Stimulated activated CD8-positive, alpha-beta memory T cell treated with anti-CD3 and anti-CD28 coated beads, Interleukin-7, amount 100 ng/mL, for 48 hours (primary cell): Measurements from ENCODE around the gene HLA-DMA.

ENCODE experiments used
- DNase-seq, 2 donors: peaks; one replicate each; pipeline ENCODE4 v3.0.0-alpha.2; 2020; ENCODE audit warnings: low read depth in 1 of 2; ENCODE audit errors: extremely low read depth in 1 of 2

Gene HLA-DMA

GRCh38 chr6:32952817-32953739 is at the start of gene HLA-DMA:
Gene HLA-DMA, minus strand, starts transcription at chr6:32953097. Its CDS starts 61 bp downstream, at chr6:32953036.
- peak in 1 of 2 donors; percentile 61 for DNase-seq

GRCh38 chr6:33001685-33002084 is 48.8 kb upstream of the HLA-DMA start:
- no peak for DNase-seq

- DNase-seq: no peak
Measured at GRCh38 chr6:33000055-33000454, 47.2 kb upstream of the HLA-DMA start.

GRCh38 chr6:32995448-32995847 is 42.6 kb upstream of the HLA-DMA start:
- no peak for DNase-seq

- DNase-seq: no peak
Measured at GRCh38 chr6:32993363-32993973, 40.6 kb upstream of the HLA-DMA start.

- DNase-seq: no peak
Measured at GRCh38 chr6:32991972-32992371, 39.1 kb upstream of the HLA-DMA start.

- DNase-seq: no peak
Measured at GRCh38 chr6:32989368-32989767, 36.5 kb upstream of the HLA-DMA start.

- DNase-seq: peak; percentile 55 to 81
Measured at GRCh38 chr6:32984622-32985389, 31.9 kb upstream of the HLA-DMA start.

- DNase-seq: no peak
Measured at GRCh38 chr6:32983964-32984621, 31.2 kb upstream of the HLA-DMA start.

- DNase-seq: no peak
Measured at GRCh38 chr6:32983493-32983848, 30.6 kb upstream of the HLA-DMA start.

GRCh38 chr6:32982702-32983492 is 30.0 kb upstream of the HLA-DMA start:
- no peak for DNase-seq

- DNase-seq: no peak
Measured at GRCh38 chr6:32982084-32982701, 29.3 kb upstream of the HLA-DMA start.

- no peak for DNase-seq
Measured at GRCh38 chr6:32980488-32981038, 27.7 kb upstream of the HLA-DMA start.

GRCh38 chr6:32979720-32980487 is 27.0 kb upstream of the HLA-DMA start:
- no peak for DNase-seq

- no peak for DNase-seq
Measured at GRCh38 chr6:32977953-32978324, 25.0 kb upstream of the HLA-DMA start.

GRCh38 chr6:32977272-32977952 is 24.5 kb upstream of the HLA-DMA start:
- DNase-seq: no peak

- no peak for DNase-seq
Measured at GRCh38 chr6:32976334-32977069, 23.6 kb upstream of the HLA-DMA start.
